GM18511 (cell line): ENCODE data around the gene PIP5K1B.

Experiments used
- ATAC-seq: cut with Tn5 transposase; IDR thresholded peaks from one replicate; pipeline ENCODE4 v1.9.1; 2021; ENCODE audit warnings: mild to moderate bottlenecking, moderate library complexity; ENCODE audit not compliant: unreplicated experiment

PIP5K1B gene

DNA sequence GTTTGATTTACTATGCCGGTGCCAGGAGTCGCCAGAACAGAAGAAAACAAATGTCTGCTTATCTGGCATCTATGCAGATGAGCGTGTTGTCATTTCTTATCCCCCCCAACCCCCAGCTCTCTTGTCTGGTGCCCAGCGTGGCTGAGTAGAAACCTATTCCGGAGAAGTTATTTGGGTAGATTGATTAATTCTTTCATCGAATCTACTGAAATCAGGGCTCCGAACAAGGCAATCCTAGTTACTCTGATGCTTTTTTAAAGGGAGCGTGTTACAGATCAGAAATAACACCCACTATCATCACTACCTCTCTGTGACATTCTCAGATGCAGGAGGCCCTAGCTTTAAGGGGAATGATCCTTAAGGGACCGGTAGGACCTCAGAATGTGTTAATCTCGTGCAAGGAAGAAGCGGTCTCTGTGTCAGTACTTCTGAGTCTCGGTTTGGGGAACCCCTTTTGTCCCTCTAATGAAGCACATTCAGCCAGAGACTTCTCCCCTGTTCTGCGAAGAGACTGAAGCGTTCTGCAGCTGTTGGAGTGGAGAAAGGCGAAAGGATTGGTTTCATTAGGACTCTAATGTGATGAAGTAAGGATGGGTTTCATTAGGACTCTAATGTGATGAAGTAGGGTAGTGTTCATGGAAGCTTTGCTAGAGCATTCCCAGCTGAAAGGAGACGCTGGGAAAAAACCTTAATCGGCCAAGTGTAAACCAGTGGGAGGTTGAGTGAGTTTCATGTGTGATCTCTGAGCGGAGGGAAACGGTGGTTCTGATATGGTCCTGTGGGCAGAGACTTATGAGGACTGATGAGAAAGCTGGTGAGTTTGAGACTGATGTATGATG lies 1.5 kb downstream of the PIP5K1B start:
- ATAC-seq = peak; percentile 40

GRCh38 chr9:68707801-68708488 lies 2.9 kb downstream of the PIP5K1B start:
- ATAC-seq = no peak

DNA sequence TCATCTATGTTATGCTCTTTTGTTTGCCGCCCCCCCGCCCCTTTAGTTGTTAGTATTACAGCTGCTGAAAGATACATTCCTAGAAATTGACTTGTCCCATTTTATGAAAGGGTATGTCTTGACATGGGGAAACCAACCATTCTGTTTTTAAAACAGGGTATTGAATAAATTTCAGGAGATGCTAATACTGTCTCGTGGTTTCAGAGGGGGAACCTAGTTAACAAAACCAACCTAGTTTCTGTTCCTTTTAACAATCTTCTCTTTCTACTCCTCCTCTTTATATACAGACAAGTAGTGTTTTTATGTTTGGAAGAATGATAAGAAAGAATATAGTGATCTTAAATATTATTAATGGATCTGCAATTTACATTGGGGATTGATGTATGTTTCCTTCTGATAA lies 3.5 kb downstream of the PIP5K1B start:
- no peak for ATAC-seq

DNA sequence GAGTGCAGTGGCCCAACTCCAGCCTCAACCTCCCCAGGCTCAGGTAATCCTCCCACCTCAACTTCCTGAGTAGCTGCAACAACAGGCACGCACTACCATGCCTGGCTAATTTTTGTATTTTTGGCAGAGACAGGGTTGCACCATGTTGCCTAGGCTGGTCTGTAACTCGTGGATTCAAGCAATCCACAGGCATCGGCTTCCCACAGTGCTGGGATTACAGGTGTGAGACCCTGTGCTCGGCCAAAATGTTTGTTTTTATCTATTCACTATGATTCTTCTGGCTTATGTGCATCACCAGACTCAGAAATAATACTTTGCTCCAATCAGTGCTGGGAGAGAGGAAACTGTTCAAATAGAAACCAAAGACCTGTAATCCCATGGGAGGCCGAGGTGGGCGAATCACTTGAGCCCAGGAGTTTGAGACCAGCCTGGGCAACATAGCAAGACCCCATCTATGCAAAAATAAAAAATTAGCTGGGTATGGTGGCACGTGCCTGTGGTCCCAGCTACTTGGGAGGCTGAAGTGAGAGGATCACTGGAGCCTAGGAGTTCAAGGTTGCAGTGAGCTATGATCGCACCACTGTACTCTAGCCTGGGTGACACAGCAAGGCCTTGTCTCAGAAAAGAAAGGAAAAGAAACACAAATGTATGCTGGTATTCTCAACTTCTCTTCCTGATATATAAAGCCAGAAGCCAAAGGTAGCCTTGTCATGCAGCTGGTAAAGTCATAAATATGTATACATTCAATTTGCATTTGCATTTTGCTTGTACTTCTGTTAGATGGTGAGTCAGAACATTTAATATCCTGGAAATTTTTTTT lies 4.5 kb downstream of the PIP5K1B start:
- ATAC-seq = no peak

GRCh38 chr9:68710111-68710471 lies 5.1 kb downstream of the PIP5K1B start:
- ATAC-seq = no peak

DNA sequence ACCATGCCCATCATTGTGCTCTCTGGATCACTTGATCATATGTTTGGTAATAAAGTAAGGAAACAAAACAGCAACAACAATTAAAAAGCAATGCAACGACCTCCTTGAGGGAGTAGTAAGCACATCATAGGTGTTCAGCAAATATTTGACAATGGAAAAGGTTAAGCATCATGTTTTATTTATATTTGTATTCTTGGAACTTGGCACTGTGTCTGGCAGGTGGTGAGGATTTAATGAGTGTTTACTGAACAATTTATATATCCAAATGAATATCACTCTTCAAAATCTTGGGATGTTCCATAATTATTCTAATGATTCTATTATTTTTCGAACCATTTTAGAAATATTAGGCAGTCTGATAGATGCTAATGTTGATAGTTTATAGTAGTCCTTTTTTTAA lies 6.2 kb downstream of the PIP5K1B start:
- no peak for ATAC-seq

- no peak for ATAC-seq
These were observed 6.9 kb downstream of the PIP5K1B start for GRCh38 chr9:68711932-68712331.

- ATAC-seq = no peak
These were observed 9.6 kb downstream of the PIP5K1B start for GRCh38 chr9:68714416-68715180.

DNA sequence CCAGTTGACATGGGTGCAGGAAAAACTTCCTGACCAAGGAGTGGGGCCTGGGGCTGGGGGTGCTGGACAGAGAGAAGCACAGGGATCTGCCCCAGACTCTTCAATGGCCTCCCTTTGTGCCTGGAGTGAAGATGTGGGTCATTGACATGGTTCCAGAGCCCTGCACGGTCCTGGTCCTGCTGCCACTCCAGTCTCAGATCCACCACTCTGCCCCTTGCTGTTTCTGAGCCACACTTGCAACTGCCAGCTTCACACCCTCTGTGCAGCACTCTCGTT lies 10.1 kb downstream of the PIP5K1B start:
- no peak for ATAC-seq

DNA sequence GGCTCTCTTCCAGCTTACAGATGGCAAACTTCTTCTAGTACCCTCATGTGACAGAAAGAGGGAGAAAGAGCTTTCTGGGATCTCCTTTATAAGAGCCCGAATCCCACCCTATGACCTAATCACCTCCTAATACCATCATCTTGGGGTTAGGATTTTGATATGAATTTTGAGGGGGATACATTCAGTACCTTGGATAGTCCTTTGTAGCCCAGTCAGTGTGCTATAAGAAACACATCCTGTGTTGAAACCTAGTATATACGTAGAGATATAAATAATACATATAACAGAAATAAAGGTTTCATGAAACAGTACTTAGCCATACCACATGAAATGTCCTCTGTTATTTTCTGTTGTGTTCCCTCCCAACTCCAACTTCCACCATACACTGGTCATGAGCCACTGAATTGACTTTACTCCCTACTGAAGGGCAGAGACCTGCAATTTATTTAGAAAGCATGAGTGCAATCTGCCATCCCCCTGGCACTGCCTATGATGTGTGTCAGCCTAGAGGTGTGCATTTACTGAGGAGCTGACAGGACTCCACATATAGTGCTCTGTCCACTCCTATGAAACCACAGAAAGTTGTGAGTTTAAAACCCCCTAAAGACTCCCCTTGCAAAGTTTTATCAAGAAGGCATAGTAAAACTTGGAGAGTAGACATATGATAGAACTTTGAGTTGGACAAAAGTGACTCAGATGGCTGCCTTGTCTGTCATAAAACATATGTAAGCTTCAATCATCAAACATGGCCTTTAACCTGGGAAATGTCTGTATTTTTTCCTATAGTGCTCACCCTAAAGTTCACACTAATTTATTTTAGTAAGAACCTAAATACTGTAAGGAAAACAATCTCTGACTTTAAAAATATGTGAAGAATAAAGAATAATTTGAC lies 12.8 kb downstream of the PIP5K1B start:
- no peak for ATAC-seq

- ATAC-seq = no peak
These were observed 14.8 kb downstream of the PIP5K1B start for GRCh38 chr9:68719847-68720246.

DNA sequence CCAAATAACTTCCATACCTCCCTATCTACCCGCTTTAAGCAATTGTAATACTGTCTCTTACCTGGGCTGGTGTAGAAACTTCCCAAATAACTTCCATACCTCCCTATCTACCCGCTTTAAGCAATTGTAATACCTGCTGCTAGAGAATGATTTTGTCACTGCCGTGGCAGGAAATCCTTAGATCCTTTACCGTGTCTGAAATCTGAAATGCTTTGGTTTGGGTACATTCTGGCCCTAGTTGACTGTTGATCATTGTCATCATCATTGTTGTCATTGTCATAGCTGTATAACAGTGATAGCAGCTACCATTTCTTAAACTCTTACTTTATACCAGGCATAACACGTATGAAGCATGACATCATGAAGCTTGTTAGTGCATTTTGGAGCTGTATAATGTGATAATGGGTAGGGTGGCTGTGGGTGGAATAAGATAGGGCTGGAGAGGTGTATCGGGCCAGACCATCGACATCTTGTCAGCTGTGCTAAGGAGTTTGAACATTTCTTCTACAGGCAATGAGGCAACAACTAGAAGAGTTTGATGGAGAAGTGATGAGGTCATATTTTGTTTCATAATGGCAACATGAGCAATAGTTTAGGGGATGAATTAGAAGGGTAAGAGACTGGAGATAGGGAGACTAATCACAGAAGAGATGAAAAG lies 15.7 kb downstream of the PIP5K1B start:
- ATAC-seq = no peak

DNA sequence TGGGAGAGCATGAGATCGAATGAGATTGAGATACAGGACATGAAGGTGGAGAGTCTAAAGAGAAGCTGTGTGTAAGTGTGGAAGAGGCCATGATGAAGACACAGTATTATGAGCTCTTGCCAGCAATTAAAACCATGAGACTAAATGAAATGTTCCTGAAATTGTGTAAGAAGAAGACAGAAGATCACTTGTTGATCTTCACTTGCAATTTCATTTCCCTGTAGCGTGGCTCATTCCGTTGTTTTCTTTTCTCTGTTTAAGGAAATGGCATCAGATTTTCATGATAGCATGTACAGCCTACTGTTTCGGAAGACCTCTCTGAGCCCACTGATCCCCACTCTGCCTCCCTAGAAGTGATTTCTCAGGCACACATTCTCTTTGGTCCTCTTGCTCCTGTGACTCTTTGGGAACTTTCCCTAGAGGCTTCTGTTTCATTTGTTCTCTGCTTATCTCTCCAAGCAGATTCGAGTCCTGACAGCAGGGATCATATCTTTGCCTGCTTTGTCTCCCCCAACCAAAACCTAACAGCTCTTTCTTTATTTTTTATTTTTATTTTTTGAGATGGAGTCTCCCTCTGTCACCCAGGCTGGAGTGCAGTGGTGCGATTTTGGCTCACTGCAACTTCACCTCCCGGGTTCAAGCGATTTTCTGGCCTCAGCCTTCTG lies 16.8 kb downstream of the PIP5K1B start:
- no peak for ATAC-seq

DNA sequence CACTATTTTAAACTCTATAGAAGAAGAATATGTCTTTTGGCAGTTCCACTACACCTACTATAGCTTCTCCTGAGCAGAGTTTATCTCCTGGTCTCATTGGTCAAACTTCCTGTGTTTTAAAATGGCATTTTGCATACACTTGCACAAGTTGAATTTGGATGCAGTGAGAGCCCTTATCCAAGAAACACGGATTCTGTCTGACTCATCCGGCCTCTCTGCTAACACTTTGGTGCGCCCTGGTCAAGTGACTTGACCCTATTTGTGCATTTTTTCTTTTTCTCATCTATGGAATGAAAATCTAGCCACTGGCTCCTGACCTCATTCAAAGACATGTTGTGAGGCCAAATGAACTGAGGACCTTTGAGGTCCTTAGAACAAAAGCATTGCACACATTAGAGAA lies 20.0 kb downstream of the PIP5K1B start:
- no peak for ATAC-seq

DNA sequence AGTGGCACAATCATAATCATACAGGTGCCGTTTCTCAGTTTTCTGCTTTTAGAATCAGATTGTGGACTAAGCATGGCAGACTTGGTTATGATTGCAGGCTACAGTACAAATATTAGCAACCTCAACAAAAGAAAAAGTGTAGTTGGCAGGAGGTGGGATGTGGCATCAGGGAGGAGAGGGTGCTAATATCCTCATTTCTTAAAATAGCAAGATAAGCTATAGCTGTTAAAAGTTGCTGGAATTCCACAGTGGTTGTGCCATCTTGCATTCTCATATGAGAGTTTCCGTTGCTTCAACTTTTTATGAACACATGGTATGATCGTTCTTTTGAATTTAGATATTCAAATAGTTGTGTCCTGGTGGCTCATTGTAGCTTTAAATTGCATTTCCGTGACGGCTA lies 21.4 kb downstream of the PIP5K1B start:
- no peak for ATAC-seq

DNA sequence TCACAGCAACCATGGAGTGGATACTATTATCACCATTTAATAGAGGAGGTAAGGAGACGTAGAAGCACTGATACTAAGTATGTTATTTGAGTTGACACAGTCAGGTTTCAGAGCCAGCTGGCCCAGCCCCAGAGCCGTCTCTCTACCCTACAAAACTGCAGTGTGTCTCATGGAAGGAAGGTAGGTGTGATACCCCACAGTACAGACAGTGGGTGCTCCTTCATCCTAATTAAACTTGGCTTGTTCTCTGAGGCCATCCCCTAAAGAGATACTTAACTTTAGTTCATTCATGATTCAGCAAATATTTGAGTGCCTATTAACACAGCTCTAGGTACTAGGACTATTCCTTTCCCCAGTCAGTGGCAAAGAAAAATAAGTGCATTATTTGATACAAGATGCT lies 22.6 kb downstream of the PIP5K1B start:
- no peak for ATAC-seq

DNA sequence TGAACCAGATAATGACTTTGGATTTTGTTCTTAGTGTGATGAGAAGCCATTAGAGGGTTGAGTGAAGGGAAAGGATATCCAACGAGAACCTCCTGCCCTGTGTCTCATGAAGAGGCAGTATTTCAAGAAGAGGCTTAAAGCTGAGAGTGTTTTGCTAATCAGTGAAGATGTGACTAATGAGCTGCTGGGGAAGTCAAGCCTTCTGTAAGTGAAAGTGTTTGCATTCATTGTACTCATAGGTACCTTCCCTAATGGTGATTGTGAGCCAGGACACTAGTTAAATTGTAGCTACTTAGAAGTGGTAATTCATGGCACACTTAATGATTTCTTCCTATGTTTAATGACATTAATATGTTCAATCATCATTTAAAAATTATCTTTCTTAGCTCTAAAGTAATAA lies 23.7 kb downstream of the PIP5K1B start:
- ATAC-seq = peak; percentile 59

- no peak for ATAC-seq
These were observed 25.7 kb downstream of the PIP5K1B start for GRCh38 chr9:68730570-68731235.

GRCh38 chr9:68731857-68732256 lies 26.8 kb downstream of the PIP5K1B start:
- ATAC-seq = no peak
